ENCODE results near the gene NPL. TPM values are rescaled to one million over a fixed set of nuclear protein-coding genes. Genes with fewer than 3 reads are reported as not detected.

Gene NPL
- total RNA-seq, 3 donors from 2014 or later (not counting 1 experiment from before 2014, with no cell fraction given) = 5.2 to 10.6 (median 6.8) TPM

GRCh38 chr1:182863940-182864339 is 74.4 kb downstream of the NPL start:
- intact Hi-C loops (cut with micrococcal nuclease) = no loop called here
- H3K4me1 Mint-ChIP-seq = peaks cover 5 to 22% of the 10 kb centered on the region in 2 donors
- peaks cover 46% of the 10 kb centered on the region for H3K36me3 Mint-ChIP-seq
- no peak overlapping the region for H3K4me3 Mint-ChIP-seq
- H3K9me3 Mint-ChIP-seq = no peaks in the 10 kb centered on the region
- Histone ChIP-seq H3K27ac (ENCODE audit: low read length) (no peak overlapping the region), H3K4me1 (ENCODE audit: control insufficient read depth, insufficient read depth, low read length) (no peaks in the 10 kb centered on the region), H3K4me3 (ENCODE audit: low read length) (no peak overlapping the region), H3K9me3 (ENCODE audit: control insufficient read depth, insufficient read depth, low read length) (no peaks in the 10 kb centered on the region), H3K27me3 (ENCODE audit: control insufficient read depth, insufficient read depth, low read length) (no peaks in the 10 kb centered on the region), H3K36me3 (ENCODE audit: control insufficient read depth, insufficient read depth, low read length) (peaks cover 99% of the 10 kb centered on the region)
- WGBS (ENCODE audit: insufficient coverage) = 97% methylated on average over 3 of the region's 5 CpGs
- no peaks in the 10 kb centered on the region for H3K27me3 Mint-ChIP-seq (ENCODE audit: low read depth in 2 of 2)
- no peak overlapping the region for H3K27ac Mint-ChIP-seq
- no peak for TF ChIP-seq CTCF (IDR thresholded peaks at IDR 0.05)
- no peak for DNase-seq
- peak in 1 of 3 donors; percentile 13 for ATAC-seq

DNA sequence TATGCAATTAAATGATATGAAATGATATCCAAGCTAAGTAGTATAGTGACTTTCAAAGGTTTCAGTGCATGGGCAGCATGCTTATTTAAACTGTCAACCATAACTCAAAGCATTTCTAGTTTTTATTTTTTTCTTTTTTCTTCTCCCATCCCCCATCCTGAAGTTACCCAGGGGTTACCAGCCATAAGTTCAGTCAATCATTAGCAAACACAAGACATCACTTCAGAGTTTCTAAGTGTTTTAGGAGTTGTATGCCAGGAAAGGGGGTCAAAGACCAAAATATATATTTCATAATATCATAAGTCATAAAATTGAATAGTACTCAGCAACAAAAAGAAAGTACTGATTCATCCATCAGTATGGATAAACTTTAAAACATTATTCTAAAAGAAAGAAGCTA is 78.3 kb downstream of the NPL start:
- Mint-ChIP-seq H3K4me1 (peaks cover 5 to 10% of the 10 kb centered on the region in 2 donors), H3K27me3 (ENCODE audit: low read depth in 2 of 2) (no peaks in the 10 kb centered on the region), H3K27ac (peak overlapping the region; percentile 19 to 27), H3K36me3 (peaks cover 40% of the 10 kb centered on the region), H3K4me3 (no peak overlapping the region), H3K9me3 (no peaks in the 10 kb centered on the region)
- no peak for TF ChIP-seq CTCF (IDR thresholded peaks at IDR 0.05)
- H3K4me3 ChIP-seq (ENCODE audit: low read length) = no peak overlapping the region
- H3K36me3 ChIP-seq (ENCODE audit: control insufficient read depth, insufficient read depth, low read length) = peaks cover 97% of the 10 kb centered on the region
- no peak overlapping the region for H3K27ac ChIP-seq (ENCODE audit: low read length)
- no peaks in the 10 kb centered on the region for H3K27me3 ChIP-seq (ENCODE audit: control insufficient read depth, insufficient read depth, low read length)
- DNase-seq (no peak), ATAC-seq (no peak)
- H3K9me3 ChIP-seq (ENCODE audit: control insufficient read depth, insufficient read depth, low read length) = no peaks in the 10 kb centered on the region
- intact Hi-C loops (cut with micrococcal nuclease) = no loop called here
- no peaks in the 10 kb centered on the region for H3K4me1 ChIP-seq (ENCODE audit: control insufficient read depth, insufficient read depth, low read length)

- Histone ChIP-seq H3K4me3 (ENCODE audit: low read length) (no peak overlapping the region), H3K27ac (ENCODE audit: low read length) (no peak overlapping the region), H3K9me3 (ENCODE audit: control insufficient read depth, insufficient read depth, low read length) (no peaks in the 10 kb centered on the region), H3K27me3 (ENCODE audit: control insufficient read depth, insufficient read depth, low read length) (no peaks in the 10 kb centered on the region), H3K4me1 (ENCODE audit: control insufficient read depth, insufficient read depth, low read length) (no peaks in the 10 kb centered on the region), H3K36me3 (ENCODE audit: control insufficient read depth, insufficient read depth, low read length) (peaks cover 98% of the 10 kb centered on the region)
- Mint-ChIP-seq H3K27ac (peak overlapping the region in 1 of 2 donors; percentile 13), H3K36me3 (peaks cover 47% of the 10 kb centered on the region), H3K9me3 (no peaks in the 10 kb centered on the region), H3K27me3 (ENCODE audit: low read depth in 2 of 2) (no peaks in the 10 kb centered on the region), H3K4me1 (peaks cover 5 to 8% of the 10 kb centered on the region in 2 donors), H3K4me3 (no peak overlapping the region)
- TF ChIP-seq CTCF (IDR thresholded peaks at IDR 0.05) = no peak
- intact Hi-C loops (cut with micrococcal nuclease) = no loop called here
- 98% methylated on average over 12 of the region's 12 CpGs for WGBS (ENCODE audit: insufficient coverage)
- DNase-seq (peak in 1 of 2 donors; percentile 26), ATAC-seq (peak; percentile 29 to 44 (median 32))
Measured at GRCh38 chr1:182869241-182869666, 79.7 kb downstream of the NPL start.

GRCh38 chr1:182872881-182873280 is 83.3 kb downstream of the NPL start:
- Mint-ChIP-seq H3K27me3 (ENCODE audit: low read depth in 2 of 2) (no peaks in the 10 kb centered on the region), H3K36me3 (peaks cover 37% of the 10 kb centered on the region), H3K27ac (peak overlapping the region; percentile 7 to 30), H3K9me3 (no peaks in the 10 kb centered on the region), H3K4me1 (peaks cover 0 to 3% of the 10 kb centered on the region in 2 donors), H3K4me3 (no peak overlapping the region)
- H3K27ac ChIP-seq (ENCODE audit: low read length) = no peak overlapping the region
- no peak for DNase-seq
- intact Hi-C loops (cut with micrococcal nuclease) = no loop called here
- peaks cover 98% of the 10 kb centered on the region for H3K36me3 ChIP-seq (ENCODE audit: control insufficient read depth, insufficient read depth, low read length)
- 95% methylated on average over 3 of the region's 3 CpGs for WGBS (ENCODE audit: insufficient coverage)
- no peaks in the 10 kb centered on the region for H3K27me3 ChIP-seq (ENCODE audit: control insufficient read depth, insufficient read depth, low read length)
- no peak for ATAC-seq
- H3K4me1 ChIP-seq (ENCODE audit: control insufficient read depth, insufficient read depth, low read length) = no peaks in the 10 kb centered on the region
- H3K4me3 ChIP-seq (ENCODE audit: low read length) = no peak overlapping the region
- no peaks in the 10 kb centered on the region for H3K9me3 ChIP-seq (ENCODE audit: control insufficient read depth, insufficient read depth, low read length)
- no peak for TF ChIP-seq CTCF (IDR thresholded peaks at IDR 0.05)

All from natural killer cell (primary cell).